ENCODE results near the gene DBN1.
A peak's percentile ranks its signal among the peaks of the same experiment; 100 is the strongest.

The DBN1 gene

DNA sequence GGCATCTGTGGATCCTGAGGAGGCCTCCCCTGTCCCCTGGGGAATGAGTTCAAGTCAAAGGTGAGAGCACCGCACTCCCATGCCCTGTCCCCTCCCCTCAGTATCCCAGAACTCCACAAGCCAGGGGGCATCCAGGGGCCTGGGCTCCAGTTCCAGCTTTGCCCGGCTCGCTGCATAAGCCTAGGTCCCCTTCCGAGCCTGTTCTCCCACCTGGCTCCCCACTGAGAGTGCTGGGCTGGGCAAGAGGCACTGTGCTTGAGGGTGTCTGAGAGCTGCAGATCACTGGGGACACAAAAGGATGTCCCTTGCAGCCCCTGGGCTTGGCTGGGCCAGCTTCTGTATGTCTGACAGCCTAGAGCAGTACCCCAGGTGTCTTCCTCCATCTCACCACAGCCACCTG is 31.6 kb upstream of the DBN1 start:
- in situ Hi-C loops (cut with MboI; ENCODE audit: low sequenced_read_pairs, unreplicated experiment): no loop called here
- no peak for TF ChIP-seq CTCF (IDR thresholded peaks at IDR 0.05; ENCODE audit: borderline replicate concordance, control extremely low read depth, extremely low read depth, insufficient read depth, missing control alignments)
- no peak for DNase-seq (ENCODE audit: low spot score)

GRCh38 chr5:177504086-177505056 is 30.9 kb upstream of the DBN1 start:
- TF ChIP-seq CTCF (IDR thresholded peaks at IDR 0.05; ENCODE audit: borderline replicate concordance, control extremely low read depth, extremely low read depth, insufficient read depth, missing control alignments): no peak
- in situ Hi-C loops (cut with MboI; ENCODE audit: low sequenced_read_pairs, unreplicated experiment): no loop called here

DNA sequence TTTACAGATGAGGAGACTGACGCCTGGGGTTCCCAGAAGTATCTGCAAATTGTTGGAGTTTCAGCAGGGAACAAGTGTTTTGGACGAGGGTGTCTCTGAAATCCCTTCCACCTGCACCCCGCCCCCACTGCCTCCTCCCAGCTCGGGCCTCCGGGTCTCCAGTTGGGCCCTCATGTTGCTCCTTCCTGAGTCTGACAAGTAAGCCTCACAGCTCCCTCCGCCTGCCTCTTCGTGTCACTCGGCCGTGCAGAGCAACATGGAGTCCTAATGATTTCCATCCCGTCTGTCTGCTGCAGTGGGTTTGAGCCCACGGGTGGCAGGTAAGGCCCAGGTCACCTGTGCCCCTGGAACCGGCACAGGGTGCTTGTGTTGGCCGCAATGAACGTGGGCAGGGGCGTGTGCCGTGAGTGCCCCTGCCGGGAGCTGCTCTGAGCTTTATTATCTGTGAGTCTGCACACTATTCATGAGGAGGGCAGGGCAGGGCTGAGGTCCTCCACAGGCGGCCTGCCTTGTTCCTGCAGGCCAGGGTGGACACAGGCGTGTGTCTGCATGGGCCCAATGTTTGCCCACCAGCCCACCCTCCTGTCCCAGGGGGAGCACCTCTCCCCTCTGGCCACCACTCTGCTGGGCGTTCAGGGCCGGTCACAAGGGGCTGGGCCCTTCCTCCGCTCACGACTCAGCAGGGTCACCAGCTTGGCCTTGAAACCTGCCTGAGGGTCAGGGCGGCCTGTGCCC is 30.1 kb upstream of the DBN1 start:
- in situ Hi-C loops (cut with MboI; ENCODE audit: low sequenced_read_pairs, unreplicated experiment): no loop called here
- TF ChIP-seq CTCF (IDR thresholded peaks at IDR 0.05; ENCODE audit: borderline replicate concordance, control extremely low read depth, extremely low read depth, insufficient read depth, missing control alignments): no peak
- no peak for DNase-seq (ENCODE audit: low spot score)

More at GRCh38 chr5:177504086-177505056, 30.9 kb upstream of the DBN1 start:
- no peak for DNase-seq (ENCODE audit: low spot score)

DNA sequence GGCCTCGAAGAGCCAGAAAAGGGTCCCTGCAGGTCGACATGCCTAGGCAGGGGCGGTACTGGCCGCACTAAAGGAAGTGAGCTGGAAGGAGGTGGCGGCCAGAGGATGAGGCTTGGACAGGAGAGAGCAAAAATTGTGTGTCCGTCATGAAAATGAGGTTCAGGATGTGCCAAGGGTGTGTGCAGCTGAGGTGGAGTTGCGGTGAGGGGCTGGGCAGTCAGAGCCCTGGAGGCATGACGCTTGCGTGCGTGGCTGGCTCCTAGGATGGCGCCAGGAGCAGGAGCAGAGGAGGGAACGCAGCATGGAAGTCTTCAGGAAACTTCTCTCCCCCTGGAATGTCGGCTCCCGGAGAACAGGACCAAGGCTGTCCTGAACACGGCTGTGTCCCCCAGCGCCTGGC is 29.5 kb upstream of the DBN1 start:
- TF ChIP-seq CTCF (IDR thresholded peaks at IDR 0.05; ENCODE audit: borderline replicate concordance, control extremely low read depth, extremely low read depth, insufficient read depth, missing control alignments): no peak
- in situ Hi-C loops (cut with MboI; ENCODE audit: low sequenced_read_pairs, unreplicated experiment): no loop called here
- DNase-seq (ENCODE audit: low spot score): no peak

- no peak for TF ChIP-seq CTCF (IDR thresholded peaks at IDR 0.05; ENCODE audit: borderline replicate concordance, control extremely low read depth, extremely low read depth, insufficient read depth, missing control alignments)
- DNase-seq (ENCODE audit: low spot score): peak; percentile 71
- in situ Hi-C loops (cut with MboI; ENCODE audit: low sequenced_read_pairs, unreplicated experiment): no loop called here
These were observed 28.6 kb upstream of the DBN1 start for GRCh38 chr5:177501874-177502678.
